Adrenal gland (tissue), 5 donors: ENCODE results near the gene SPG11.

ENCODE experiments used
- POLR2A ChIP-seq, 2 donors: fragments of 450-650 bp; IDR thresholded peaks; one replicate each; pipeline ENCODE4 v1.6.1; 2017; ENCODE audit warnings: antibody characterized with exemption in 2 of 2, mild to moderate bottlenecking in 2 of 2, moderate library complexity in 1 of 2
- TF ChIP-seq, protein P1 (sequence below), 6 experiments: fragments of 450-650 bp in 4 of 6; fragments of 200-600 bp in 2 of 6; sonication (generic) in 1 of 6; IDR thresholded peaks; 1 replicate in 5 of 6; 2 replicates in 1 of 6; pipeline versions ENCODE4 v1.5.1 to v1.8.0; 2016 to 2021; ENCODE audit warnings: antibody characterized with exemption in 6 of 6, mild to moderate bottlenecking in 2 of 6, moderate library complexity in 1 of 6
- donor health status: DM: no; HTN: no; CAD: no.

DNA sequence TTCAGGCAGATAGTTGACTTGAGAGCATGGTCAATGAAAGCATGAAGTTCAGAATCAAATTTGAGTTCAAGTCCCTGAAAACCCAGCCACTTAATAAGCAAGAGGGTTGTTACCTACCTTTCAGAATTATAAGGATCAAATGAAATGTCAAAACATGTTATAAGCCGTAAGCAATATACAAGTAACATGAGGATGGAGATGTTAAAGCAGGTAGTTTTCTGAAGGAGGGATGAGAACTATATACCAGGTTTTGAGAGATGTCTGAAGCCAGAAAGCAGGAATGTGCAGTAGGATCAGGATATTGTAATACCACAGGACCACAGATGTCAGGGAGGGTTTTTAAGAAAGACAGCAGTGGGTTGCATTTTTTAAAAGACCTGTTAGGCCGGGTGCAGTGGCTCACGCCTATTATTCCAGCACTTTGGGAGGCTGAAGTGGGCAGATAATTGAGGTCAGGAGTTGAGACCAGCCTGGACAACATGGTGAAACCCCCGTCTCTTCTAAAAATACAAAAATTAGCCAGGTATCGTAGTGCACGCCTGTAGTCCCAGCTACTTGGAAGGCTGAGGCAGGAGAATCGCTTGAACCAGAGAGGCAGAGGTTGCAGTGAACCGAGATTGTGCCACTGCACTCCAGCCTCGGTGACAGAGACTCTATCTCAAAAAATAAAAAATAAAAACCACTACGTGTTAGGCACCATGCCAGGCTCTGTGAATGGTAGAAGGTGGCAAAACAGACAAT, 133.4 kb downstream of the SPG11 start:
- TF ChIP-seq, protein P1, sequence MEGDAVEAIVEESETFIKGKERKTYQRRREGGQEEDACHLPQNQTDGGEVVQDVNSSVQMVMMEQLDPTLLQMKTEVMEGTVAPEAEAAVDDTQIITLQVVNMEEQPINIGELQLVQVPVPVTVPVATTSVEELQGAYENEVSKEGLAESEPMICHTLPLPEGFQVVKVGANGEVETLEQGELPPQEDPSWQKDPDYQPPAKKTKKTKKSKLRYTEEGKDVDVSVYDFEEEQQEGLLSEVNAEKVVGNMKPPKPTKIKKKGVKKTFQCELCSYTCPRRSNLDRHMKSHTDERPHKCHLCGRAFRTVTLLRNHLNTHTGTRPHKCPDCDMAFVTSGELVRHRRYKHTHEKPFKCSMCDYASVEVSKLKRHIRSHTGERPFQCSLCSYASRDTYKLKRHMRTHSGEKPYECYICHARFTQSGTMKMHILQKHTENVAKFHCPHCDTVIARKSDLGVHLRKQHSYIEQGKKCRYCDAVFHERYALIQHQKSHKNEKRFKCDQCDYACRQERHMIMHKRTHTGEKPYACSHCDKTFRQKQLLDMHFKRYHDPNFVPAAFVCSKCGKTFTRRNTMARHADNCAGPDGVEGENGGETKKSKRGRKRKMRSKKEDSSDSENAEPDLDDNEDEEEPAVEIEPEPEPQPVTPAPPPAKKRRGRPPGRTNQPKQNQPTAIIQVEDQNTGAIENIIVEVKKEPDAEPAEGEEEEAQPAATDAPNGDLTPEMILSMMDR (IDR thresholded peaks at IDR 0.05): no peak
- TF ChIP-seq POLR2A (IDR thresholded peaks at IDR 0.05): no peak
